GM12891 (cell line): ENCODE measurements around the gene HHAT.

Experiments
- POLR2A ChIP-seq: IDR thresholded peaks from 2 replicates; pipeline ENCODE4 v1.6.1; 2011; ENCODE audit warnings: low read depth, low read length, control low read depth
- TAF1 ChIP-seq: IDR thresholded peaks from 2 replicates; pipeline ENCODE4 v1.6.1; 2011; ENCODE audit warnings: low read depth, low read length, control low read depth

GRCh38 chr1:210405316-210405715, 76.6 kb downstream of the HHAT start:
- TF ChIP-seq POLR2A (no peak), TAF1 (no peak)
